ENCODE data around the gene COL16A1.

The COL16A1 gene

DNA sequence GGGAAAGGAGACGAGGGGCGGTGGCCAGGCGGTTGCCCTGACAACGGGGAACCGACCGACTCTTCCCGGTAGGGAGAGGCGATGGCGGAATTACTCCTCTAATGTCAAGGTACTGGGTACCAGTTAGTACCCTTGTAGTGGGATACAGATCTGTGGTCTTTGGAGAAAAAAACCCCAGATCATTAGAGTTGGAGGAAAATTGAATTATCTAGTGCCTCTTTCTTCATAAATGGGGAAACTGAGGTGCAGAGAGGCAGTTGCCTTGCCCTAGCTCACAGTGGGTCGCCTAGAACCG, 58.6 kb downstream of the COL16A1 start:
- DNase-seq: peak in 1 of 5 experiments; percentile 49

DNA sequence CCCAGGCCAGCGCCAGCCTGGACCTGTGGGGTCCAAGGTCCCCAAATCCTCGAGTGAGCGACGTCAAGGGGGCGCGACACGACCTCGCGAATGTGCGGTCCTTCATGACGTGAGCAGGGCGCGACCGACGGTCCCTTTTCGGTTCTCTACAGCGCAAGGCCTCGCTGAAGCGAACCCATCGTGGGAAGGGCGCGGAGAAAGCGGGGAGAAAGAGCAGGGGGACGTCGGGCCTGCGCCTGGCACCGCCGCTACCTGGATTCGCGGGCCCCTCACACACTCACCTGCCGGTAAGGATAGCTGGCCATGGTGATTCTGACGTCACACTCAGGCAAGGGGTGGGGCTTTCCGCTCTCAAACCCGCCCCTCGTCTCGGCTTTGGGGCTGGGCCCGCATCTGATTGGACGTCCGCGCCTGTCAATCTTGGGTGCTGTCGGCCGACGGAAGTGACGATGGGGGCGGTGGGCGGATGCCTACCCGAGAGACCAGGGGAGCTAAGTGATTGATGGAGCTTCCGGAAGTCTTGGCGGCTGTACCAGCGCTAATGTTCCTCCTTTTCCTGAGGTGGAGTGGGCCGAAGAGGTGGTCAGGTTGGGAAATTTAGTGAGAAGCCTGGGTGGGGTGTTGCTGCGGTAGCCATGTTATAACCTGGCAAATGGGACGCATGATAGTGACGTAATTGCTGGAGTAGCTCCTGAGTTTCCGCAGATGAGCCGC, 59.1 kb downstream of the COL16A1 start, which contains the start of gene PEF1:
Gene PEF1, minus strand, starts transcription at position 317 of the 714 bp plus-strand sequence. Its CDS starts 12 bp downstream, at position 305.
- peak; percentile 98 to 99 (median 98) for DNase-seq

DNA sequence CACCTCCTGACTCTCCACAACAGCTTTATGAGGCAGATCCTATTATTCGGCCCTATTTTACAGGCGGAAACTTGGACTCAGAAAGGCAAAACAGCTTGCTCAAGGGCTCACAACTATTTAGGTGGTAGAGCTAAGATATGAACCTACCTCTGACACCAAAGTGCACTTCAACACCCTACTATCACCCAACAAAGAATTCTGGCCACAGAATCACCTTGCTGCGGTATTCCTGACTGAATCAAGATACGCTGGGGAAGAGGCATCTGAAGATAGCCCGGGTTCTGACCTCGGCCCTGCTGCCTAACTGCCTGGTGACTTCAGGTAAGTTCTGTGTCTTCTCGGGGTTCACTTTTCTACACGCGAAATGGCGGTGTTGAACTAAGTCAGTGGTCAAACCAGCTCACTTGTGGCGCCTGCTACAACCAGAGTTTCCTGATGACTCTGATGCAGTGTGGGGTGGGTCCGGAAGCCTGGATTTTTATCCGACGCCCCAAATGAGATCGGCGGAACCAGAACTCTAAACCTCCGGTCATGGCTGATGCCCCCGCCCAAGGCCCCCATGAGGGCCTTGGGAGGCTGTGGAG, 59.7 kb downstream of the COL16A1 start:
- no peak for DNase-seq

DNA sequence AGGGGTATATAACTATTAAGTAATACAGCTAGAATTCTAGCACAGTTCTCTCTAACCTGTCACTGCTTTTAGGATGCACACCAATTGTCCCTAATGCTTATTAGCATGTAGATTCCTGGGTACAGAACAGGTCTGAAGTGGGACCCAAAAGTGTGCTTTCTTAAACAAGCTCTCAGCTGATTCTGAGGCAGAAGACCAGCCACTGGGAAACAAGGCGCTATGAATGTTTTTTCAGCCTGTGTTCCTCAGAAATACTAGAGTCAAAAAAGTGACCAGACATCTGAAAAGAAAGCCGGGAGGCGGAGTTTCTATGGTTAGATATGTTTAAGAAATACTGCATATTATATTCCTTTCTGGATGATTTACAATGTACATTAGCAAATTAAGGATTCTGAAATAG, 60.9 kb downstream of the COL16A1 start:
- DNase-seq: no peak

DNA sequence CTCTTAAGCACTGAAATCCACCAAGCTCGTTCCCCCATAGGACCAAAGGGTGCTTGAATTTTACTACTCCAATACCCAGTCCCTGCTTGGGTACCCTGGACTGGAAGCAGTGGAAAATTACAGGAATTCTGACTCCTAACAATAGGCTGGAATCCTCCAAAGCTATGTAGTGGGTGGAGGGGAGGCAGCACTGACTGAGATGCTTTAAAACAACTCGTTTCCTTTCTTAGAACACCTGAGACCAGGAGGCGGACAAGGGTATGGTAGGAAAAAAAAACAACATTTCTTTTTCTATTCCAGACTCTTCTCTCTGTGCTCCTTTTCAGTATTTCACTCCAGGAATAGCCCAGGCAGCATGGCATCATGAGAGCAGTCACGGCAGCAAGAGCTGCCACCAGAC, 61.5 kb downstream of the COL16A1 start:
- DNase-seq: no peak

DNA sequence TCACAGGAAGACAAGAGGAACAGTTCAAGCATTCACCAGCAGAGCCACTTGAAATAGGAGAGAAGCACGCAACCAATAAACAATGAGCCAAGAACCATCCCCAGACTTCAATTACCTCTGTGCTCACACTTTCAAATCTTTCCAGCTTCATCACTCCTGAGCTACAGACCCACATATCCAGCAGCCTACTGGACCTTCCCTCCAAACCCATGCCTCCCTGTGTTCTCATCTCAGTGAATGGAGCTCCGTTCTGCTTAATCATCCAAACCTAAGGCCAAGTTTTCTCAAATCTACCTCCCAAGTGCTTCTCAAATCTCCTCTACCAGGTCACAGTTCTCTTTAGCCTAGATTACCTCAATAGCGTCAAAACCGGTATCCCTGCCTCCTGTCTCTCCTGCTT, 62.9 kb downstream of the COL16A1 start:
- no peak for DNase-seq

DNA sequence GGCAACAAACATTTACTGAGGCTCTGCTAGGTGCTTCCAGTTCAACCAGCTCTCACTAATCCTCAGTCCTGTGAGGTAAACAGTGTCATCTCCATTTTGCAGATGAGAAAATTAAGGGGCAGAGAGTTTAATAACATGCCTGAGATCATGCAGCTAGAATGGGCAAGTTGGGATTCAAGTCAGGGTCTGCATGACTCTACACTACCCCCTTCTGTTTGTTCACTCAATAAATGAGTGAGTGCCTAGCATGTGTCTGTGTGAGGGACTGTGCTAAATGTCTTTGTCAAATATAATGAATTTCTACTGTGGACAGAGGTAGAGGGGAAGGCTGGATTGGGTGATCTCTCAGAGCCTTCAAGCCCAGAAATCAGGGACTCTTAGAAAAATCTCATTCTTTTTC, 63.6 kb downstream of the COL16A1 start:
- DNase-seq: no peak

DNA sequence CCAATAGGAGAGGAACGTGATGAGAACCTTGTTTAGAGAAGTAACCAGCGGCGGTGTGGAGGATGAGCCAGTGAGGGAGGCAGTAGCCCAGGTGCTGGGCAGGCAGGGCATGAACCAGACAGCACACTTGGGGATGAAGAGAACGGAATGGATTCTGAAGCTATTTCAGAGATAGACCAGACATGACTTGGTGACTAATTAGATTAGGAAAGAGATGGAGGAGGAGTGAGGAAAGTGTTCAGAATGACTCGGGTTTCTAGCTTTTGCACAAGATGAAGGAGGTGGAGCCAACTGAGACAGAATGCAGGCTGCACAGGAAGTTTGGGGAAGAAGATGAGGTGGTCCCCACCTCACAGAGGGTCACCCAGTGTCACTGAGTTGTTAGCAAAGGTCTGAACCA, 64.3 kb downstream of the COL16A1 start:
- DNase-seq: no peak

DNA sequence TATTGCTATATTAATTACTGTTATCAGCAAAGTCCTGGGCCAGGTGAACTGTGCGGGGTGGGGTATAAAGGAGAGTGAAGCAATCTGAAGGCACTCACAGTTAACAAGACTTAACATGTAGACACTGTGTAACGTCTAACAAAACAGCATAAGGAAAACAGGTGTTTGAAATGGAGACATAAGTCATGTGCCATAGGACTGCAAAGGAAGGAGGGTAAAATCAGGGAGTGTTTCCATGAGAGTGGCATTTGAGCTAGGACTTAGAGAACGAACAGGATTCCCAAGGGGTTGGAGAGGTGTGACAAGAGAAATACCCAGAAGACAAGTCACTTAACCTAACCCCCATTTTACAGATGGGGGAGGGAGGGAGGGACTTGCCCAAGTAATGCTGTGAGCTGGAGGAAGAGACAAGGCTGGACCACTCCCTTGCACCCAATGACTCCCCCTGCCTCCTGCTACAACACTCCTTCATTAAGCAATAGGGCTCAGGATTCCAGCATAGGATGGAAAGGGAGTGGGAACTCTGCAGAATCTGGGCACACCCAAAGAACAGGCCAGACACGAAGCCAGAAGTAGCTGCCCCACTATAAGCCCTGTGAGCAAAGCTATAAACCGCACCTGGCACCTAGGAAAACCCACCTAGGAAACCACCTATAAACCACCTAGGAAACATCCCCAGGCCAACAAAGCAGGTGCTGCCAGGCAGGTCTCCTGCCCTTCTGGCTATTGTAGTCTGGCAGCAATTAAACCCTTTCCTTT, 65.7 kb downstream of the COL16A1 start:
- DNase-seq: no peak

DNA sequence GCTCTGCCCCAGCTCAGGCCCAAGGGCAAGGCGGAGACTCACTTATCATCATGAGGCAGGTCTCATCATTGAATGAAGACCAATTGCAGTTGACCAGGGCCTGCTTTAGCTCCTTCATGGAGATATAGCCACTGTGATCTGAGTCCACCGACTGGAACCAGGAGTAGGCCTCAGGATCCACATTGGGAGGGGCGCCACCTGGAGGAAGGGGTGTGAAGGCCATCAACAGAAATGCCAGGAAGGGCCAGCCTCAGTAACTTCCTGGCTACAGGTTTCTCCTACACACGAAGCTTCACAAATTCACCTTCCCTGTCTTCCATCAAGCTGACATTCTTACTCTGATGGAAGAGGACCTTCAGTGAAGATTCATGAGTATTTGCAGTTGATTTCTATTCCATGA, 70.7 kb downstream of the COL16A1 start:
- peak in 1 of 5 experiments; percentile 24 for DNase-seq

DNA sequence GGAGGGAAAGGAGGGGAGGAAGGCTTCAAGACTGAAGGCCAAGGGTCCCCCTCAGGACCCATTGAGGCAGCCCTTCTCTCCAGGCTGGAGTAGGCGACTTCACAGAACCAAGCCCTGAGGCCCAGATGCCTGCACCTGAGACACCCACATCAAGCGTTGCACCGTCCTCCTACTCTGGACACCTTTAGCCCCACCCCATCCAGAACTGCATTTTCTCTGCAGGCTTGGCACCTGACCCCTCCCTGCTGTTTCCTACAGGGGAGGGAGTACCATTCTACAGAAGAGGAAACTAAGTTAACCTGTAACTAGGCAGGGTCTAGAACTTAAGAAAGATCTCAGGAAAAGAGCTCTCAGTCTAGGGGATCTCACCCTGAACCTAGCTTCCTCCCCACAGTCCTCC, 71.2 kb downstream of the COL16A1 start:
- DNase-seq: no peak

DNA sequence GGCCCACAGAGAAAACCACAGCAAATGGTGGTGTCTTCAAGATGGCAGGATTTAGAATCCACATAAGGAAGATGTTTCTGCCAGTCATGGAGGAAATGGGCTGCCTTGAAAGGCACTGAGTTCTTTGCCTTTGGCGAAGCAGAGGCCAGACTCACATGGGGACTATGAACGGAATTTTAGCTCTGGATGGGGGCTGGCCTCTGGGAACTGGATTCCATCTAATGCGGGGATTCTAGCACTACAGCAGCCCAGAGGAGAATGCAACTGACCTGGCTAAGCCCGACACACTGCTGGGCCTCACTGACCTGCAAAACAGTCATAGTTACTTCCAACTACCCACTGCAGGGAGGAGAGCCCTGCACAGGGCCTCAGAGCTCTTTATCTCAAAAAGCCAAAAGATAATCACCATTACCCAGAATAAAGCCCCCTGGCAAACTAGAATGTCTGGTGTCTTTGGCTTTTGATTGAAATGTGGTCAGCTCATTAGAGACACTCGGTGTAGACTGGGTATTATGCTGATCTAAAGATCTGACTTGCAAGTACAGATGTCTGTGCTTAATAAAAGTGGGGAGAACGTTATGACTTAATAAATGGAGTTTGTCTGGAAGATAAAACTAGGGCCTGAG, 74.8 kb downstream of the COL16A1 start:
- no peak for DNase-seq

DNA sequence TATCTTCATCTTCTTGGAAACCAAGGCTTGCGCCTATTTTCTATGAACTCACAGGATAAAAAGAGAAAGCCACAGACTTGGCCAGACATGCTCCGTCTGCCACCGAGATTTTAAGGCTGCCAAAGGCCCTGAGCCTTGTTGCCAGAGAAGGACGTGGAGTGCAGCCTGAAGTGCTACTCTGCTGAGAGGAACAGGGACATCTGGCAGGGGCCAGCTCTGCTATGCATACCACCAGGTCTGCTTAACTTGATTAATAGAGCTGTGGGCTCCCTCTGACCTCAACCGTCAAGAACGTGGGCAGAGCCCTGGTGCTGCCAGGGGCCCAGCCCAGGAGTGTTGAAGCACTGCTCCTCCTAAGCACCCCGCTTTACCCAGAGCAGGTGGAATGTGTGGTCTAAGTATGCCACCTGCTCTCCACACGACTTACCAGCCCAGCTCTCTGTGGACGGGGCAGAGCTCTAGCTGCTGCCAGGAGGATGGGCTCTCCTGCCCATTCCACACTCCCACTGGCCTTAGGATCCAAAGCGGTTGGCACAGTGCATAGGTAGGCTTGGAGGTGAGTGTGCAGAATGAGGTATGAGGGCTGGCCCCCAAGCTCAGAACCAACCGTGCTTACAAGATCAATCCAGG, 75.8 kb downstream of the COL16A1 start:
- DNase-seq: no peak

DNA sequence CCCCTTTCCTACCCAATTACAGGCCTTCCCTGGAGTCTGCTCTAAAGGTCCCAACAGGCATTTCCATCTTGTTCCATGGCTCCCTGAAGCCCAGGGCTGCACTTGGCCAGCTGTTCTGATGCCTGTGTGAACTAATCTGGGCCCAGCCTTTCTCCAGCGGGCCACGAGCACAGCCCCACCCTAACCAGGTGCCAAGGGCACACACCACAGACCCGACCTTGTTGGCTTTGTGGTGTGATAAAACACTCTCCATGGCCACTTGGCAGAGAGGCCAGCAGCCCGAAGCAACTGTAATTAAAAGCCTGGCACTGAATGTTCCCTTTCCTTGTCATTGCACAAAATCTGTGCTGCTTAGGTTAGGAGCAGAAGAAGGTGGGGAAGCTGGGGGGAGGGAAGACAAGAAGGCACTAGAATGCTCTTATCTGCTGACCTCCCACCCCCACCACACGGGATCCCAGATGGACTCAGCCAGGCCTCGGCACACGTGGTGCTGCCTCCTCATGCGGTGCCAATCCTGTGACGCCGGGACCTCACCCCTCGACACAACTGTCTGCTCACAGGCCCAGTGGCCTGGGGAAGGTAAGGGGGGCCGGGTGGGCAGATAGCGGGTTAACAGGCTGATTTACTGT, 76.4 kb downstream of the COL16A1 start:
- DNase-seq: no peak

DNA sequence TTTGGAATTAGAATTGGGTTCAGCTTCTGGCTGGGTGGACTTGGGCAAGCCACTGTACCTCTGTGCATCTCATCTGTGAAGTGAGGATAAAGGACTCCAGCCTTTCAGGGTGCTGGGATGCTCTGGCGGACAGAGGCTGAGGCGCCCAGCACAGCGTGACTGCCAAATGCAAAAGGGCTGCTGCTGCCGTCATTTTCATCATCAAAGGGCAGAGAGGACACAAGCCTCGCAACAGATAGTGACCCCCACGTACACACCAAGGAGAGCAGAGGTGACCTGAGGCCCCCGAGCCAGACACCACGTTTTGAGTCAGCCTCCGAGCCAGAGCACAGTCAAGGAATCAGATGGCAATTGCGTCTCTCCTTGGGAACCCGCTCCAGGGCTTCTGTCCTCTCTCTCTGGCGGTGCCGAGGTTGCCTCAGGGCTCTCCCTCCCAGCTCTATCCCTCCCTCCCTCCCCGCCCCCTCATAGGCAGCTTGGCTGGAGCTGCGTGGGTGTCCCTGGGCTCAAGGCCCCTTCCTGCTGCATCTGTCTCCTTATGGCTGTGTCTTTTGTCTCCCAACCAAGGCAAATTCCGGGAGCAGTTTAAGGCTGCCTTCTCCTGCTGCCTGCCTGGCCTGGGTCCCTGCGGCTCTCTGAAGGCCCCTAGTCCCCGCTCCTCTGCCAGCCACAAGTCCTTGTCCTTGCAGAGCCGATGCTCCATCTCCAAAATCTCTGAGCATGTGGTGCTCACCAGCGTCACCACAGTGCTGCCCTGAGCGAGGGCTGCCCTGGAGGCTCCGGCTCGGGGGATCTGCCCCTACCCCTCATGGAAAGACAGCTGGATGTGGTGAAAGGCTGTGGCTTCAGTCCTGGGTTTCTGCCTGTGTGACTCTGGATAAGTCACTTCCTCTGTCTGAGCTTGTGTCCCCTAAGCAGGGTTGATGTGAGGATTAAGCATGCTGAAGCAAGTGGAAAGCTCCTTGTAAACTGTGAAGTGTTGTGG, 77.3 kb downstream of the COL16A1 start:
- DNase-seq: no peak

DNA sequence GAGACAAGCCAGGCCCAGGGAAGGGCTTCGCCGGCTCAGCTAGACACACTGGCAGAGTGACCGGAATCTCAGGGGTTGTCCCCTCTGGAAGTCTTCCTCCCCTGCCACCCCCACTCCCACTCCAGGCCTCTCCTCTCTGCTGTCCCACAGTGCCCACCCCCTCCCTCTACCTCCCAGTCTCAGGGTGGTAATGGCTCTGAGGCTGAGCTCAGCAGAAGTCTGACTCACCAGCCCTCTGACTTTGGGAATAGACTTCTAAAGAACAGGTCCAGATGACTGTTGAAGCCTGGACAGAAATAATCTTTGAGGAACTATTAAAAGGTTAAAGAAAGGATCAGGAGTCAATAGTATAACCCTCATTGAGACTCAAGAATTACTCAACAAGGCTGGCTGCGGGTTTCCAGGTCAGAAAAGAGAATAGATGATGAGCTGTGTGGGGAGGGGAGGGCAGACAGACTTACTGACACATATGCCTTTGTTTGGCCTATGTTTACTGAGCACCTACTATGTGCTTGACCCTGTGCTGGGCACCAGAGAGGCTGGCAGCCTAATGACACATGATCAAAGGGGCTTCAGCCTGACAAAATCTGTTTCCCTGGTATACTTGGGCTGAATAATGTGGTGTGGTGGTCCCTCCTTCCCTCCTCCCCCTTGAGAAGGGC, 78.1 kb downstream of the COL16A1 start:
- no peak for DNase-seq

DNA sequence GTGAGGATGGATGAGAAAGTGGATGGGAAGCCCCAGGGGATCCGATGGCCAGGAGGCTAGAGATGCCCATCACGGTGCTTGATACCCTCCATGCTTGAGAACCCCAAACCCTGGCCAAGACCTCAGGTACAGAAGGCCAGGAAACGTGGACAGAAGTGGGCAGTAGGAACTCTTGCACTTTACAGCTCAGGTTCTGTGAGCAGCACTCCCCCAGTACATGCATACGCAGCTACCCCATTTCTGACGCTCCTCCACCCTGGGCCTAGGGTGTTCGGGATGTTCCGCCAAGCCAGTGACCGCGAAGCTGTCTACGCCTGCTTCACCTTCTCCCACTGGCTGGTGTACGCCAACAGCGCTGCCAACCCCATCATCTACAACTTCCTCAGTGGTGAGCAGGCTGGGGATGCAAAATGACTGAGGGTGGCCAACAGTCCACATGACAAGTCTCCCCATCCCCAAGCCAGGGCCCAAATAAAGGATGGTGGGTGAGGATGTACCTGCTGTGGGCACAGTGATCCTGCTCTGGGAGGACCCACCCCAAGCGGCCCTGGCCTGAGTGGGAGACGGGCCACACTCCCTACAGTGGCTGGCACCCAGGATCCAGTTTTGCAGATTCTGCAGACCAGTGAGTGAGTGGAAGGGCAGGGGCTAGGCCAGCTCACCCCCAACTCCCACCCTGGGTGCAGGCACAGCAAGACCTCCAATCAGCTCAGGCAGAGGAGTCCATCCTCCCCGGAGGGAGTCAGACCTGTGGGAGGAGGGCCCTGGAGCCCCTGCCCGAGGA, 78.9 kb downstream of the COL16A1 start:
- no peak for DNase-seq

DNA sequence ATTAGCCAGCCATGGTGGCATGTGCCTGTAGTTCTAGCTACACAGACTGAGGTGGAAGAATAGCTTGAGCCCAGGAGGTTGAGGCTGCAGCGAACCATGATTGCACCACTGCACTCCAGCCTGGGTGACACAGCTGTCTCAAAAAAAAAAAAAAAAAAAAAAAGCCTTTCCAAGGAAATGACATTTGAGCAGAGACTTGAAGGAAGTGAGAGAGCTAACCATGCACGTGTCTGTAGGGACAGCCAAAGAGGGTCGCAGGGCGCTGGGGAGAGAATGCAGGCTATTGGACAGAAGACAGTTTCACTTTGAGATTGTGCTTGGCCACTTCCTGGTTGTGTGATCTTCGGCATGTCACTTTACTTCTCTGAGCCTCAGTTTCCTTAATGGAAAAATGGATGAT, 79.5 kb downstream of the COL16A1 start:
- no peak for DNase-seq

DNA sequence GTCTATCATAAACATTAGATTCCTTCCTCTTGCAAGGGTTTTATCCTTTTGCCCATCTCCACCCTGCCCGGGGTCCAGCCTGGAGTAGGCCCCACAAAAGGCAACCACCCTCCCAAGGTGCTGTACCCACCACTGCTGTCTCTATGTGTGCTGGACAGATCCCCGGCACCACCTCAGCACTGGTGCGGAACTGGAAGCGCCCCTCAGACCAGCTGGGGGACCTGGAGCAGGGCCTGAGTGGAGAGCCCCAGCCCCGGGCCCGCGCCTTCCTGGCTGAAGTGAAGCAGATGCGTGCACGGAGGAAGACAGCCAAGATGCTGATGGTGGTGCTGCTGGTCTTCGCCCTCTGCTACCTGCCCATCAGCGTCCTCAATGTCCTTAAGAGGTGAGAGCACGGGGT, 80.5 kb downstream of the COL16A1 start:
- no peak for DNase-seq

Data from T-helper 2 cell (primary cell).